Endothelial cell of umbilical vein (primary cell): Measurements from ENCODE around the gene LIAS. TPM values are rescaled to one million over a fixed set of nuclear protein-coding genes. Genes with fewer than 3 reads are reported as not detected.

ENCODE experiments used
- BruUV-seq: library from RNA; stranded (reverse); fragments of 400-500 nt; replicated peaks from 2 replicates; lab custom pipeline; 2021; lab: Mats Ljungman, UMichigan
- CTCF ChIA-PET: fragments of 300-600, 350-600 bp; sonication (Branson Sonifier 250); formaldehyde crosslinking; loops from one replicate; lab custom pipeline; 2021; ENCODE audit warnings: antibody characterized with exemption, inconsistent platforms; lab: Charles Lee
- POLR2A ChIA-PET: fragments of 300-600, 350-600 bp; sonication (Branson Sonifier 250); formaldehyde crosslinking; loops from one replicate; lab custom pipeline; 2021; ENCODE audit warnings: antibody characterized with exemption, inconsistent platforms; lab: Charles Lee
- DNase-seq: peaks from one replicate; pipeline ENCODE4 v3.0.0-alpha.2; 2011; ENCODE audit warnings: low read depth, low spot score
- FAIRE-seq: peaks from 2 replicates; lab custom pipeline; 2011; peaks lifted over from hg19 to GRCh38; lab: Jason Lieb, UNC
- H2AFZ ChIP-seq: 2 replicates; pipeline ENCODE4 v1.6.0; 2012; ENCODE audit warnings: low read depth, low read length, control low read depth, inconsistent platforms
- H3K27ac ChIP-seq: 2 replicates; pipeline ENCODE4 v1.5.1; 2011; ENCODE audit warnings: low read depth, mild to moderate bottlenecking, control low read depth, low read length, moderate library complexity; ENCODE audit not compliant: insufficient read depth
- H3K27me3 ChIP-seq, 2 experiments: 2 replicates each; pipeline versions ENCODE4 v1.6.0 to v1.6.1; 2011; ENCODE audit warnings: low read length in 2 of 2, mixed read lengths in 1 of 2; ENCODE audit not compliant: control insufficient read depth in 2 of 2, insufficient read depth in 2 of 2
- H3K36me3 ChIP-seq, 2 experiments: 2 replicates in 1 of 2; 3 replicates in 1 of 2; pipeline ENCODE4 v1.5.1; 2011; ENCODE audit warnings: low read length in 2 of 2, mild to moderate bottlenecking in 1 of 2, moderate library complexity in 1 of 2; ENCODE audit not compliant: control insufficient read depth in 2 of 2, insufficient read depth in 2 of 2; ENCODE audit errors: extremely low read depth in 1 of 2
- H3K4me1 ChIP-seq: 3 replicates; pipeline ENCODE4 v1.5.1; 2011; ENCODE audit warnings: mild to moderate bottlenecking, low read length; ENCODE audit not compliant: control insufficient read depth, insufficient read depth; ENCODE audit errors: extremely low read depth
- H3K4me2 ChIP-seq: 2 replicates; pipeline ENCODE4 v1.6.1; 2011; ENCODE audit warnings: low read length, control low read depth, mixed read lengths; ENCODE audit not compliant: insufficient read depth
- H3K4me3 ChIP-seq, 3 experiments: fragments of 200-600 bp in 1 of 3; sonication (generic), shearing (Covaris generic) in 1 of 3; replicated peaks in 1 of 3; 2 replicates each; pipeline ENCODE4 v1.5.1; 2011 to 2016; ENCODE audit warnings: control low read depth in 3 of 3, low read length in 3 of 3, mild to moderate bottlenecking in 2 of 3, inconsistent platforms in 1 of 3, low read depth in 1 of 3, moderate library complexity in 1 of 3; ENCODE audit not compliant: insufficient read depth in 1 of 3
- H3K79me2 ChIP-seq: 2 replicates; pipeline ENCODE4 v1.6.0; 2012; ENCODE audit warnings: low read length, inconsistent platforms; ENCODE audit not compliant: control insufficient read depth, insufficient read depth
- H3K9ac ChIP-seq: replicated peaks from 2 replicates; pipeline ENCODE3; 2011; ENCODE audit warnings: low read length, control low read depth; ENCODE audit not compliant: insufficient read depth; ENCODE audit errors: extremely low read depth
- H3K9me1 ChIP-seq: replicated peaks from 3 replicates; pipeline ENCODE4 v1.6.0; 2011; ENCODE audit warnings: mild to moderate bottlenecking, low read length; ENCODE audit not compliant: control insufficient read depth, insufficient read depth; ENCODE audit errors: extremely low read depth
- H3K9me3 ChIP-seq: replicated peaks from 2 replicates; pipeline ENCODE4 v1.5.1; 2012; ENCODE audit warnings: low read length, inconsistent platforms; ENCODE audit not compliant: control insufficient read depth, insufficient read depth
- H4K20me1 ChIP-seq: replicated peaks from 2 replicates; pipeline ENCODE3; 2011; ENCODE audit warnings: mild to moderate bottlenecking, low read length; ENCODE audit not compliant: control insufficient read depth, insufficient read depth; ENCODE audit errors: extremely low read depth
- FOS ChIP-seq: IDR thresholded peaks from 2 replicates; pipeline ENCODE4 v1.6.1; 2011; ENCODE audit warnings: mild to moderate bottlenecking, low read length, moderate library complexity, borderline replicate concordance; ENCODE audit not compliant: insufficient read depth
- GATA2 ChIP-seq: IDR thresholded peaks from 2 replicates; pipeline ENCODE4 v1.7.0; 2011; ENCODE audit warnings: low read depth, mild to moderate bottlenecking, moderate library complexity, mixed read lengths, low read length; ENCODE audit not compliant: insufficient read length, insufficient read depth
- JUN ChIP-seq: IDR thresholded peaks from 2 replicates; pipeline ENCODE4 v1.6.1; 2011; ENCODE audit warnings: borderline replicate concordance, low read depth; ENCODE audit not compliant: insufficient read length, insufficient read depth
- MYC ChIP-seq: IDR thresholded peaks from one replicate; pipeline ENCODE4 v1.6.1; 2011; ENCODE audit warnings: mild to moderate bottlenecking, low read depth, low read length
- POLR2A ChIP-seq: IDR thresholded peaks from 2 replicates; pipeline ENCODE4 v1.6.1; 2012; ENCODE audit warnings: low read depth, mild to moderate bottlenecking, control low read depth, low read length
- POLR2AphosphoS5 ChIP-seq: IDR thresholded peaks from 2 replicates; pipeline ENCODE4 v1.6.1; 2012; ENCODE audit warnings: low read depth, mild to moderate bottlenecking, control low read depth, low read length, moderate library complexity; ENCODE audit not compliant: insufficient read depth
- dilution Hi-C: fragments of 300-500 bp; cut with MboI; formaldehyde crosslinking; loops from one replicate; pipeline ENCODE4 v1.15.0; 2019; ENCODE audit warnings: low sequenced_read_pairs; ENCODE audit not compliant: extremely low pct_ligation_motif_present
- intact Hi-C: fragments of 100-400 bp; cut with micrococcal nuclease; formaldehyde crosslinking; loops from one replicate; pipeline ENCODE4 v1.10.0; 2022
- polyA plus RNA-seq, 4 experiments: library from polyadenylated mRNA; depleted of rRNA in 3 of 4; stranded (reverse) in 3 of 4; unstranded in 1 of 4; fragments of >200 nt; gene quantifications; 2 replicates each; pipeline versions ENCODE4 v1.2.1 to v1.2.3, GENCODE V29; 2011 to 2012; ENCODE audit warnings: missing spikeins in 1 of 4
- total RNA-seq: library from RNA; stranded (reverse); gene quantifications from 2 replicates; pipeline ENCODE4 v1.2.3, GENCODE V29; 2021
- TF ChIP-seq, protein P1 (sequence below), 2 donors: IDR thresholded peaks; 1 replicate in 1 of 2; 2 replicates in 1 of 2; pipeline ENCODE4 v1.5.1; 2011; ENCODE audit warnings: low read length in 2 of 2, mild to moderate bottlenecking in 2 of 2, moderate library complexity in 2 of 2, control low read depth in 1 of 2, inconsistent platforms in 1 of 2, low read depth in 1 of 2; ENCODE audit not compliant: insufficient read depth in 1 of 2; ENCODE audit errors: extremely low read depth in 1 of 2
- TF ChIP-seq, protein P2 (sequence below): IDR thresholded peaks from 2 replicates; pipeline ENCODE4 v1.6.1; 2011; ENCODE audit not compliant: insufficient read depth, insufficient read length

Gene LIAS
- total and polyA plus RNA-seq, 2 donors (not counting 3 experiments of a cell fraction or from before 2014, with no cell fraction given): 5.5 to 11.3 TPM

DNA sequence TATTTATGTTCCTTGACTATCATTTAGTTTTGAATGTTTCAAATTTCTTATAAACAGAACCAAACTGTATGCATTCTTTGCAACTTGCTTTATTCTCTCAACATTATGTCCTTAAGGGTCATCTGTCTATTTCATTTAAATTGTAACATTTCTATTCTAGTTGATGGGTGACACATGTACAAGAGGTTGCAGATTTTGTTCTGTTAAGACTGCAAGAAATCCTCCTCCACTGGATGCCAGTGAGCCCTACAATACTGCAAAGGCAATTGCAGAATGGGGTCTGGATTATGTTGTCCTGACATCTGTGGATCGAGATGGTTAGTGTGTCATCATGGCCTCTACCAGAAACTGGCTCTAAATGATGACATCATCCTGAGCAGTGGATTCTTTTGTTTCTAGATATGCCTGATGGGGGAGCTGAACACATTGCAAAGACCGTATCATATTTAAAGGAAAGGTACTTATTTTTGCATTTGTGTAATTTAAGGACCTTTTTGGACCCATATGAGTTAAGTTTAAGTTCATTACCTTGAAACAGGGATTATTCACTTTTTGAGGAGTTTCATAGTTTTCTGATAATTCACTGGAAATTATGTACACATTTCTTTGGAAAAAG, 6.1 kb downstream of the LIAS start:
- peak overlapping the region; percentile 22 for H3K4me2 ChIP-seq

DNA sequence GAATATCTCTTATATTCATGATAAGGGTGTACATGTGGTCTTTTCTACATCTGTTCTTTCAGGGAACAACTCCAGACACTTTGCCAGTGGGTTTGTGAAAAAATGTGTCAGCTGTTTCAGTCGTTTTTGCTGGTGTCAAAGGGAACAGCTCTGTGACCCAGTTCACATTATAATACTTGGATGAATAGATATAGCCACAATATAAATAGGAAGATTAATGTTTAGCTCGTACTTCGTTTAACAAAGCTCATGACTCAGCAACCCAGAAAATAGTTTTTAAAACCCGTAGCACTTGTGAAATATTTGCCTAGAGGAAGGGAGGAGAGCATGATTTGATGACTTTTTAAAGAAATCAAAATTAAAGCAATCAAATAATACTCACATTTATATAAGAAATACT, 7.9 kb downstream of the LIAS start:
- H4K20me1 ChIP-seq: no peaks in the 10 kb centered on the region
- ChIA-PET CTCF (no interaction called here), POLR2A (no interaction called here)
- H3K36me3 ChIP-seq: no peaks in the 10 kb centered on the region
- TF ChIP-seq GATA2 (no peak), MYC (no peak), POLR2A (no peak), FOS (no peak), JUN (no peak), POLR2AphosphoS5 (no peak)
- TF ChIP-seq, protein P1, sequence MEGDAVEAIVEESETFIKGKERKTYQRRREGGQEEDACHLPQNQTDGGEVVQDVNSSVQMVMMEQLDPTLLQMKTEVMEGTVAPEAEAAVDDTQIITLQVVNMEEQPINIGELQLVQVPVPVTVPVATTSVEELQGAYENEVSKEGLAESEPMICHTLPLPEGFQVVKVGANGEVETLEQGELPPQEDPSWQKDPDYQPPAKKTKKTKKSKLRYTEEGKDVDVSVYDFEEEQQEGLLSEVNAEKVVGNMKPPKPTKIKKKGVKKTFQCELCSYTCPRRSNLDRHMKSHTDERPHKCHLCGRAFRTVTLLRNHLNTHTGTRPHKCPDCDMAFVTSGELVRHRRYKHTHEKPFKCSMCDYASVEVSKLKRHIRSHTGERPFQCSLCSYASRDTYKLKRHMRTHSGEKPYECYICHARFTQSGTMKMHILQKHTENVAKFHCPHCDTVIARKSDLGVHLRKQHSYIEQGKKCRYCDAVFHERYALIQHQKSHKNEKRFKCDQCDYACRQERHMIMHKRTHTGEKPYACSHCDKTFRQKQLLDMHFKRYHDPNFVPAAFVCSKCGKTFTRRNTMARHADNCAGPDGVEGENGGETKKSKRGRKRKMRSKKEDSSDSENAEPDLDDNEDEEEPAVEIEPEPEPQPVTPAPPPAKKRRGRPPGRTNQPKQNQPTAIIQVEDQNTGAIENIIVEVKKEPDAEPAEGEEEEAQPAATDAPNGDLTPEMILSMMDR (IDR thresholded peaks at IDR 0.05; ENCODE audit: extremely low read depth in 1 of 2, insufficient read depth in 1 of 2, low read depth in 1 of 2, low read length in 2 of 2): no peak
- TF ChIP-seq, protein P2, sequence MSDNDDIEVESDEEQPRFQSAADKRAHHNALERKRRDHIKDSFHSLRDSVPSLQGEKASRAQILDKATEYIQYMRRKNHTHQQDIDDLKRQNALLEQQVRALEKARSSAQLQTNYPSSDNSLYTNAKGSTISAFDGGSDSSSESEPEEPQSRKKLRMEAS: no peak
- no peak overlapping the region for H2AFZ ChIP-seq
- no peak overlapping the region for H3K4me3 ChIP-seq
- H3K27me3 ChIP-seq: no peaks in the 10 kb centered on the region
- intact Hi-C loops: no loop called here
- H3K9me1 ChIP-seq: no peaks in the 10 kb centered on the region
- no peak for DNase-seq
- dilution Hi-C loops: no loop called here
- no peak overlapping the region for H3K4me2 ChIP-seq
- peaks cover 3% of the 10 kb centered on the region for H3K4me1 ChIP-seq
- no peak for FAIRE-seq
- no peaks in the 10 kb centered on the region for H3K79me2 ChIP-seq
- H3K27ac ChIP-seq: no peak overlapping the region
- no peak overlapping the region for H3K9ac ChIP-seq
- H3K9me3 ChIP-seq: no peaks in the 10 kb centered on the region
- BruUV-seq: no TSS peak

More for the DNA sequence above, 6.1 kb downstream of the LIAS start:
- no peak overlapping the region for H3K4me3 ChIP-seq
- H3K9me1 ChIP-seq: no peaks in the 10 kb centered on the region
- no peak for TF ChIP-seq POLR2AphosphoS5
- TF ChIP-seq JUN: peak; percentile 89
- TF ChIP-seq, protein P2: no peak
- no peaks in the 10 kb centered on the region for H3K27me3 ChIP-seq
- POLR2A ChIA-PET: no interaction called here
- peak overlapping the region; percentile 95 for H2AFZ ChIP-seq
- no peaks in the 10 kb centered on the region for H4K20me1 ChIP-seq
- DNase-seq (peak; percentile 54), FAIRE-seq (peak; percentile 12)
- H3K27ac ChIP-seq: peak overlapping the region; percentile 42
- no peaks in the 10 kb centered on the region for H3K79me2 ChIP-seq
- dilution Hi-C loops (no loop called here), intact Hi-C loops (no loop called here)
- H3K36me3 ChIP-seq: no peaks in the 10 kb centered on the region
- peaks cover 4% of the 10 kb centered on the region for H3K4me1 ChIP-seq
- H3K9ac ChIP-seq: no peak overlapping the region
- BruUV-seq: no TSS peak
- no peaks in the 10 kb centered on the region for H3K9me3 ChIP-seq
- CTCF ChIA-PET: no interaction called here
